ENCODE results near the gene THSD7A.

GRCh38 chr7:11369696-11370095 lies 462.3 kb downstream of the THSD7A start:
- TF ChIP-seq SP1 (IDR thresholded peaks at IDR 0.05; ENCODE audit: low read depth, low read length) (no peak), RNF2 (IDR thresholded peaks at IDR 0.05; ENCODE audit: borderline replicate concordance, low read depth, low read length, missing control alignments, poor library complexity, severe bottlenecking) (no peak), CTCF (IDR thresholded peaks at IDR 0.05; ENCODE audit: control extremely low read depth in 1 of 3, insufficient read depth in 1 of 3, low read depth in 1 of 3, low read length in 3 of 3) (no peak), CEBPB (IDR thresholded peaks at IDR 0.05; ENCODE audit: low read depth, low read length) (no peak)

Data from H1 (cell line).